ENCODE measurements around the gene LRG1. TPM values are rescaled to one million over a fixed set of nuclear protein-coding genes. Genes with fewer than 3 reads are reported as not detected.

The LRG1 gene
- total and polyA plus RNA-seq, 2 experiments from 2014 or later: 0.21 to 0.45 TPM

- no peak overlapping the region for H3K4me3 Mint-ChIP-seq
- Histone ChIP-seq H3K27ac (ENCODE audit: low read depth) (peak overlapping the region; percentile 94), H3K79me2 (replicated peaks; ENCODE audit: insufficient read depth) (peaks cover 27% of the 10 kb centered on the region), H3K9me2 (ENCODE audit: insufficient read depth) (no peaks in the 10 kb centered on the region), H2AFZ (no peak overlapping the region), H3K36me3 (ENCODE audit: insufficient read depth) (no peaks in the 10 kb centered on the region), H4K20me1 (replicated peaks; ENCODE audit: insufficient read depth) (peaks cover 12% of the 10 kb centered on the region; the same call in 1 of the 2 replicates), H3F3A (replicated peaks; ENCODE audit: low read depth) (peaks cover 24% of the 10 kb centered on the region), H3K4me3 (no peak overlapping the region), H3K4me2 (no peak overlapping the region; the same call in 1 of the 2 replicates), H3K4me1 (ENCODE audit: insufficient read depth) (peaks cover 17% of the 10 kb centered on the region), H3K27me3 (ENCODE audit: insufficient read depth) (no peaks in the 10 kb centered on the region)
- peaks cover 17% of the 10 kb centered on the region for H3K27me3 Mint-ChIP-seq (ENCODE audit: insufficient read depth, low read depth, poor library complexity)
- DNase-seq (ENCODE audit: low spot score) (peak; percentile 75), ATAC-seq (peak; percentile 28)
- TF ChIP-seq, protein P1, sequence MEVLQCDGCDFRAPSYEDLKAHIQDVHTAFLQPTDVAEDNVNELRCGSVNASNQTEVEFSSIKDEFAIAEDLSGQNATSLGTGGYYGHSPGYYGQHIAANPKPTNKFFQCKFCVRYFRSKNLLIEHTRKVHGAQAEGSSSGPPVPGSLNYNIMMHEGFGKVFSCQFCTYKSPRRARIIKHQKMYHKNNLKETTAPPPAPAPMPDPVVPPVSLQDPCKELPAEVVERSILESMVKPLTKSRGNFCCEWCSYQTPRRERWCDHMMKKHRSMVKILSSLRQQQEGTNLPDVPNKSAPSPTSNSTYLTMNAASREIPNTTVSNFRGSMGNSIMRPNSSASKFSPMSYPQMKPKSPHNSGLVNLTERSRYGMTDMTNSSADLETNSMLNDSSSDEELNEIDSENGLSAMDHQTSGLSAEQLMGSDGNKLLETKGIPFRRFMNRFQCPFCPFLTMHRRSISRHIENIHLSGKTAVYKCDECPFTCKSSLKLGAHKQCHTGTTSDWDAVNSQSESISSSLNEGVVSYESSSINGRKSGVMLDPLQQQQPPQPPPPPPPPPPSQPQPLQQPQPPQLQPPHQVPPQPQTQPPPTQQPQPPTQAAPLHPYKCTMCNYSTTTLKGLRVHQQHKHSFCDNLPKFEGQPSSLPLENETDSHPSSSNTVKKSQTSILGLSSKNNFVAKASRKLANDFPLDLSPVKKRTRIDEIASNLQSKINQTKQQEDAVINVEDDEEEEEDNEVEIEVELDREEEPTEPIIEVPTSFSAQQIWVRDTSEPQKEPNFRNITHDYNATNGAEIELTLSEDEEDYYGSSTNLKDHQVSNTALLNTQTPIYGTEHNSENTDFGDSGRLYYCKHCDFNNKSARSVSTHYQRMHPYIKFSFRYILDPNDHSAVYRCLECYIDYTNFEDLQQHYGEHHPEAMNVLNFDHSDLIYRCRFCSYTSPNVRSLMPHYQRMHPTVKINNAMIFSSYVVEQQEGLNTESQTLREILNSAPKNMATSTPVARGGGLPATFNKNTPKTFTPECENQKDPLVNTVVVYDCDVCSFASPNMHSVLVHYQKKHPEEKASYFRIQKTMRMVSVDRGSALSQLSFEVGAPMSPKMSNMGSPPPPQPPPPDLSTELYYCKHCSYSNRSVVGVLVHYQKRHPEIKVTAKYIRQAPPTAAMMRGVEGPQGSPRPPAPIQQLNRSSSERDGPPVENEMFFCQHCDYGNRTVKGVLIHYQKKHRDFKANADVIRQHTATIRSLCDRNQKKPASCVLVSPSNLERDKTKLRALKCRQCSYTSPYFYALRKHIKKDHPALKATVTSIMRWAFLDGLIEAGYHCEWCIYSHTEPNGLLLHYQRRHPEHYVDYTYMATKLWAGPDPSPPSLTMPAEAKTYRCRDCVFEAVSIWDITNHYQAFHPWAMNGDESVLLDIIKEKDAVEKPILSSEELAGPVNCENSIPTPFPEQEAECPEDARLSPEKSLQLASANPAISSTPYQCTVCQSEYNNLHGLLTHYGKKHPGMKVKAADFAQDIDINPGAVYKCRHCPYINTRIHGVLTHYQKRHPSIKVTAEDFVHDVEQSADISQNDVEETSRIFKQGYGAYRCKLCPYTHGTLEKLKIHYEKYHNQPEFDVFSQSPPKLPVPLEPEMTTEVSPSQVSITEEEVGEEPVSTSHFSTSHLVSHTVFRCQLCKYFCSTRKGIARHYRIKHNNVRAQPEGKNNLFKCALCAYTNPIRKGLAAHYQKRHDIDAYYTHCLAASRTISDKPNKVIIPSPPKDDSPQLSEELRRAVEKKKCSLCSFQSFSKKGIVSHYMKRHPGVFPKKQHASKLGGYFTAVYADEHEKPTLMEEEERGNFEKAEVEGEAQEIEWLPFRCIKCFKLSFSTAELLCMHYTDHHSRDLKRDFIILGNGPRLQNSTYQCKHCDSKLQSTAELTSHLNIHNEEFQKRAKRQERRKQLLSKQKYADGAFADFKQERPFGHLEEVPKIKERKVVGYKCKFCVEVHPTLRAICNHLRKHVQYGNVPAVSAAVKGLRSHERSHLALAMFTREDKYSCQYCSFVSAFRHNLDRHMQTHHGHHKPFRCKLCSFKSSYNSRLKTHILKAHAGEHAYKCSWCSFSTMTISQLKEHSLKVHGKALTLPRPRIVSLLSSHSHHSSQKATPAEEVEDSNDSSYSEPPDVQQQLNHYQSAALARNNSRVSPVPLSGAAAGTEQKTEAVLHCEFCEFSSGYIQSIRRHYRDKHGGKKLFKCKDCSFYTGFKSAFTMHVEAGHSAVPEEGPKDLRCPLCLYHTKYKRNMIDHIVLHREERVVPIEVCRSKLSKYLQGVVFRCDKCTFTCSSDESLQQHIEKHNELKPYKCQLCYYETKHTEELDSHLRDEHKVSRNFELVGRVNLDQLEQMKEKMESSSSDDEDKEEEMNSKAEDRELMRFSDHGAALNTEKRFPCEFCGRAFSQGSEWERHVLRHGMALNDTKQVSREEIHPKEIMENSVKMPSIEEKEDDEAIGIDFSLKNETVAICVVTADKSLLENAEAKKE (CRISPR knock-in tag; IDR thresholded peaks at IDR 0.05): no peak
- TF ChIP-seq ZNF114 (CRISPR knock-in tag; IDR thresholded peaks at IDR 0.05): no peak
- TF ChIP-seq CREB1 (CRISPR knock-in tag; IDR thresholded peaks at IDR 0.05; ENCODE audit: low read depth): 0 out of 2 replicates have a peak, but pooled peaks have one; percentile 31
- TF ChIP-seq, protein P2, sequence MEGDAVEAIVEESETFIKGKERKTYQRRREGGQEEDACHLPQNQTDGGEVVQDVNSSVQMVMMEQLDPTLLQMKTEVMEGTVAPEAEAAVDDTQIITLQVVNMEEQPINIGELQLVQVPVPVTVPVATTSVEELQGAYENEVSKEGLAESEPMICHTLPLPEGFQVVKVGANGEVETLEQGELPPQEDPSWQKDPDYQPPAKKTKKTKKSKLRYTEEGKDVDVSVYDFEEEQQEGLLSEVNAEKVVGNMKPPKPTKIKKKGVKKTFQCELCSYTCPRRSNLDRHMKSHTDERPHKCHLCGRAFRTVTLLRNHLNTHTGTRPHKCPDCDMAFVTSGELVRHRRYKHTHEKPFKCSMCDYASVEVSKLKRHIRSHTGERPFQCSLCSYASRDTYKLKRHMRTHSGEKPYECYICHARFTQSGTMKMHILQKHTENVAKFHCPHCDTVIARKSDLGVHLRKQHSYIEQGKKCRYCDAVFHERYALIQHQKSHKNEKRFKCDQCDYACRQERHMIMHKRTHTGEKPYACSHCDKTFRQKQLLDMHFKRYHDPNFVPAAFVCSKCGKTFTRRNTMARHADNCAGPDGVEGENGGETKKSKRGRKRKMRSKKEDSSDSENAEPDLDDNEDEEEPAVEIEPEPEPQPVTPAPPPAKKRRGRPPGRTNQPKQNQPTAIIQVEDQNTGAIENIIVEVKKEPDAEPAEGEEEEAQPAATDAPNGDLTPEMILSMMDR (conservative IDR thresholded peaks at IDR 0.05; ENCODE audit: low read depth in 2 of 2): peak; percentile 83 to 84
- TF ChIP-seq, protein P3, sequence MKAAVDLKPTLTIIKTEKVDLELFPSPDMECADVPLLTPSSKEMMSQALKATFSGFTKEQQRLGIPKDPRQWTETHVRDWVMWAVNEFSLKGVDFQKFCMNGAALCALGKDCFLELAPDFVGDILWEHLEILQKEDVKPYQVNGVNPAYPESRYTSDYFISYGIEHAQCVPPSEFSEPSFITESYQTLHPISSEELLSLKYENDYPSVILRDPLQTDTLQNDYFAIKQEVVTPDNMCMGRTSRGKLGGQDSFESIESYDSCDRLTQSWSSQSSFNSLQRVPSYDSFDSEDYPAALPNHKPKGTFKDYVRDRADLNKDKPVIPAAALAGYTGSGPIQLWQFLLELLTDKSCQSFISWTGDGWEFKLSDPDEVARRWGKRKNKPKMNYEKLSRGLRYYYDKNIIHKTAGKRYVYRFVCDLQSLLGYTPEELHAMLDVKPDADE (IDR thresholded peaks at IDR 0.05): no peak
- H3K9me3 Mint-ChIP-seq: no peaks in the 10 kb centered on the region
- no peaks in the 10 kb centered on the region for H3K36me3 Mint-ChIP-seq (ENCODE audit: low read depth)
- H3K4me1 Mint-ChIP-seq: peaks cover 21% of the 10 kb centered on the region
- H3K27ac Mint-ChIP-seq: peak overlapping the region; percentile 82; the same call in 1 of the 2 replicates
These were observed 36.4 kb upstream of the LRG1 start for GRCh38 chr19:4576016-4576933.

Measured in GM23338 (cell line).